Measurements from ENCODE around the gene CRADD.

DNA sequence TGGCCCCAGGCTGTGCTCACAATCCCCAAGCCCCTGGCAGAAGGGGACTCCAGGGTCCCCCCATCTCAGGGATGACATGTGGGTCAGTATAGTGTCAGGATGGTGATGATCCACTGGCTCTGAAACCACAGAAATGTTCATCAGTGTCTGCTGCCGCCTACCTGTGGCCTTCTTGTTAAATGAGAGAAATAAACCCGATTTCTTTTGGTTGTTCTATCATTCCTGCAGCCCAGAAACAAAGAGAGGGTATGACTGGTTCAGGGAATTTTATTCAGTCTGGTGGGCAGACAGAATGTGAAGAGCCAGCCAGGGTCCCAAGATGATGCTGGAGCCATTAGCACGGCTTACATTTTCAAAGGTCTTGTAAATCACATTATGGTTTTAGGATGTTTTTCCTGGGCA is 86.6 kb downstream of the CRADD start:
- TF ChIP-seq, protein P1, sequence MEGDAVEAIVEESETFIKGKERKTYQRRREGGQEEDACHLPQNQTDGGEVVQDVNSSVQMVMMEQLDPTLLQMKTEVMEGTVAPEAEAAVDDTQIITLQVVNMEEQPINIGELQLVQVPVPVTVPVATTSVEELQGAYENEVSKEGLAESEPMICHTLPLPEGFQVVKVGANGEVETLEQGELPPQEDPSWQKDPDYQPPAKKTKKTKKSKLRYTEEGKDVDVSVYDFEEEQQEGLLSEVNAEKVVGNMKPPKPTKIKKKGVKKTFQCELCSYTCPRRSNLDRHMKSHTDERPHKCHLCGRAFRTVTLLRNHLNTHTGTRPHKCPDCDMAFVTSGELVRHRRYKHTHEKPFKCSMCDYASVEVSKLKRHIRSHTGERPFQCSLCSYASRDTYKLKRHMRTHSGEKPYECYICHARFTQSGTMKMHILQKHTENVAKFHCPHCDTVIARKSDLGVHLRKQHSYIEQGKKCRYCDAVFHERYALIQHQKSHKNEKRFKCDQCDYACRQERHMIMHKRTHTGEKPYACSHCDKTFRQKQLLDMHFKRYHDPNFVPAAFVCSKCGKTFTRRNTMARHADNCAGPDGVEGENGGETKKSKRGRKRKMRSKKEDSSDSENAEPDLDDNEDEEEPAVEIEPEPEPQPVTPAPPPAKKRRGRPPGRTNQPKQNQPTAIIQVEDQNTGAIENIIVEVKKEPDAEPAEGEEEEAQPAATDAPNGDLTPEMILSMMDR (IDR thresholded peaks at IDR 0.05), result no peak
- no peak for TF ChIP-seq EP300 (IDR thresholded peaks at IDR 0.05)
